Keratinocyte (primary cell): ENCODE results near the gene ELAVL1. TPM values are rescaled to one million over a fixed set of nuclear protein-coding genes. Genes with fewer than 3 reads are reported as not detected.
A peak's percentile ranks its signal among the peaks of the same experiment; 100 is the strongest.

ENCODE experiments used
- DNase-seq: peaks from one replicate; pipeline ENCODE4 v3.0.0-alpha.2; 2011; ENCODE audit warnings: low read depth, missing footprints, low spot score
- FAIRE-seq: peaks from 2 replicates; lab custom pipeline; 2011; peaks lifted over from hg19 to GRCh38; lab: Jason Lieb, UNC
- H2AFZ ChIP-seq: 2 replicates; pipeline ENCODE4 v1.6.0; 2012; ENCODE audit warnings: low read length, control low read depth, inconsistent platforms; ENCODE audit not compliant: control insufficient read depth
- H3K27ac ChIP-seq: 2 replicates; pipeline ENCODE4 v1.5.1; 2011; ENCODE audit warnings: low read length; ENCODE audit not compliant: control insufficient read depth, insufficient read depth
- H3K27me3 ChIP-seq: 3 replicates; pipeline ENCODE4 v1.6.0; 2011; ENCODE audit warnings: low read length; ENCODE audit not compliant: control insufficient read depth, insufficient read depth; ENCODE audit errors: extremely low read depth
- H3K36me3 ChIP-seq, 2 experiments: 2 replicates in 1 of 2; 3 replicates in 1 of 2; pipeline ENCODE4 v1.5.1; 2011; ENCODE audit warnings: low read length in 2 of 2, mild to moderate bottlenecking in 1 of 2; ENCODE audit not compliant: control insufficient read depth in 2 of 2, insufficient read depth in 2 of 2; ENCODE audit errors: extremely low read depth in 1 of 2
- H3K4me1 ChIP-seq: 3 replicates; pipeline ENCODE4 v1.5.1; 2011; ENCODE audit warnings: low read length; ENCODE audit not compliant: control insufficient read depth, insufficient read depth; ENCODE audit errors: extremely low read depth
- H3K4me2 ChIP-seq: 3 replicates; pipeline ENCODE4 v1.6.0; 2011; ENCODE audit warnings: low read depth, low read length; ENCODE audit not compliant: control insufficient read depth, insufficient read depth; ENCODE audit errors: extremely low read depth
- H3K4me3 ChIP-seq, 3 experiments: fragments of 200-600 bp in 1 of 3; sonication (generic) in 1 of 3; 2 replicates in 2 of 3; 3 replicates in 1 of 3; pipeline ENCODE4 v1.5.1; 2011 to 2016; ENCODE audit warnings: low read length in 3 of 3, mild to moderate bottlenecking in 3 of 3, control low read depth in 2 of 3, inconsistent platforms in 1 of 3, low read depth in 1 of 3, mixed read lengths in 1 of 3, mixed run types in 1 of 3, moderate library complexity in 1 of 3; ENCODE audit not compliant: control insufficient read depth in 2 of 3, insufficient read depth in 2 of 3; ENCODE audit errors: extremely low read depth in 1 of 3
- H3K79me2 ChIP-seq: 2 replicates; pipeline ENCODE4 v1.6.0; 2012; ENCODE audit warnings: low read length; ENCODE audit not compliant: control insufficient read depth, insufficient read depth
- H3K9ac ChIP-seq: 3 replicates; pipeline ENCODE4 v1.6.0; 2011; ENCODE audit warnings: low read length; ENCODE audit not compliant: control insufficient read depth, insufficient read depth; ENCODE audit errors: extremely low read depth
- H3K9me1 ChIP-seq: 3 replicates; pipeline ENCODE4 v1.6.0; 2011; ENCODE audit warnings: low read length; ENCODE audit not compliant: control insufficient read depth, insufficient read depth; ENCODE audit errors: extremely low read depth
- H3K9me3 ChIP-seq: 2 replicates; pipeline ENCODE4 v1.5.1; 2012; ENCODE audit warnings: low read depth, low read length; ENCODE audit not compliant: control insufficient read depth
- H4K20me1 ChIP-seq: 3 replicates; pipeline ENCODE4 v1.6.0; 2011; ENCODE audit warnings: low read length; ENCODE audit not compliant: control insufficient read depth, insufficient read depth; ENCODE audit errors: extremely low read depth
- CTCF ChIP-seq, 3 experiments: IDR thresholded peaks in 1 of 3; conservative IDR thresholded peaks in 1 of 3; optimal IDR thresholded peaks in 1 of 3; 2 replicates in 2 of 3; 3 replicates in 1 of 3; pipeline versions ENCODE3 to v1.5.1; 2011; ENCODE audit warnings: low read length in 3 of 3, mild to moderate bottlenecking in 3 of 3, moderate library complexity in 2 of 3, control low read depth in 1 of 3, inconsistent platforms in 1 of 3; ENCODE audit not compliant: insufficient read depth in 2 of 3; ENCODE audit errors: extremely low read depth in 1 of 3
- EZH2 ChIP-seq: IDR thresholded peaks from one replicate; pipeline ENCODE4 v1.6.1; 2012; ENCODE audit warnings: inconsistent platforms, mild to moderate bottlenecking, low read length, moderate library complexity
- dilution Hi-C: fragments of 300-500 bp; cut with MboI; formaldehyde crosslinking; loops from one replicate; pipeline ENCODE4 v1.7.0; 2020; ENCODE audit warnings: low sequenced_read_pairs; ENCODE audit not compliant: extremely low pct_ligation_motif_present
- polyA plus RNA-seq, 5 experiments: library from polyadenylated mRNA; depleted of rRNA in 3 of 5; stranded (reverse) in 3 of 5; stranded (forward) in 1 of 5; unstranded in 1 of 5; fragments of >200 nt; gene quantifications; 1 replicate in 1 of 5; 2 replicates in 3 of 5; 3 replicates in 1 of 5; pipeline versions ENCODE4 v1.2.1 to v1.2.3, GENCODE V29; 2011 to 2012; ENCODE audit warnings: missing spikeins in 2 of 5, low read depth in 1 of 5, low replicate concordance in 1 of 5

The ELAVL1 gene
- polyA plus RNA-seq, 1 donor (not counting 4 experiments of a cell fraction or from before 2014, with no cell fraction given) = 46.9 TPM

GRCh38 chr19:7943444-7944176, 61.8 kb downstream of the ELAVL1 start, which contains the start of gene TIMM44:
TIMM44 (minus strand) TSS chr19:7943666; CDS start chr19:7943651, 15 bp downstream.
- H3K4me3 ChIP-seq = peak within 1 kb of the TSS; percentile 92 to 100 (median 100)
- no peaks in the 10 kb centered on the region for H3K9me3 ChIP-seq
- FAIRE-seq (peak; percentile 90), DNase-seq (peak; percentile 97)
- peak within 1 kb of the TSS; percentile 100 for H3K9ac ChIP-seq
- peaks cover 15% of the 10 kb centered on the region for H3K4me1 ChIP-seq
- peaks cover 30% of the 10 kb centered on the region for H3K79me2 ChIP-seq
- no peaks in the 10 kb centered on the region for H4K20me1 ChIP-seq
- H3K4me2 ChIP-seq = peak within 1 kb of the TSS; percentile 100
- H3K27me3 ChIP-seq = no peaks in the 10 kb centered on the region
- TF ChIP-seq EZH2 (no peak), CTCF (optimal IDR thresholded peaks at IDR 0.05 in 1 of 3, IDR thresholded peaks at IDR 0.05 in 1 of 3, conservative IDR thresholded peaks at IDR 0.05 in 1 of 3; ENCODE audit: extremely low read depth in 1 of 3, insufficient read depth in 2 of 3, low read length in 3 of 3) (peak in 1 of 3 experiments; percentile 12)
- dilution Hi-C loops = no loop called here
- no peaks in the 10 kb centered on the region for H3K9me1 ChIP-seq
- H3K27ac ChIP-seq = peak within 1 kb of the TSS; percentile 98
- peak within 1 kb of the TSS; percentile 94 for H2AFZ ChIP-seq
- H3K36me3 ChIP-seq = peaks cover 4 to 23% of the 10 kb centered on the region in 2 experiments

GRCh38 chr19:7942981-7943443, 62.4 kb downstream of the ELAVL1 start:
- Histone ChIP-seq H3K79me2 (peaks cover 30% of the 10 kb centered on the region), H3K27me3 (no peaks in the 10 kb centered on the region), H3K9me1 (no peaks in the 10 kb centered on the region), H2AFZ (peak overlapping the region; percentile 86), H3K27ac (peak overlapping the region; percentile 98), H3K4me3 (peak overlapping the region; percentile 92 to 100 (median 100)), H3K9ac (peak overlapping the region; percentile 100), H3K36me3 (peaks cover 4 to 23% of the 10 kb centered on the region in 2 experiments), H3K4me1 (peaks cover 15% of the 10 kb centered on the region), H3K4me2 (peak overlapping the region; percentile 82), H3K9me3 (no peaks in the 10 kb centered on the region), H4K20me1 (no peaks in the 10 kb centered on the region)
- FAIRE-seq = no peak
- TF ChIP-seq CTCF (optimal IDR thresholded peaks at IDR 0.05 in 1 of 3, IDR thresholded peaks at IDR 0.05 in 1 of 3, conservative IDR thresholded peaks at IDR 0.05 in 1 of 3; ENCODE audit: extremely low read depth in 1 of 3, insufficient read depth in 2 of 3, low read length in 3 of 3) (no peak), EZH2 (no peak)
- no peak for DNase-seq
- dilution Hi-C loops = no loop called here
